ENCODE measurements around the gene ADGRF1.

DNA sequence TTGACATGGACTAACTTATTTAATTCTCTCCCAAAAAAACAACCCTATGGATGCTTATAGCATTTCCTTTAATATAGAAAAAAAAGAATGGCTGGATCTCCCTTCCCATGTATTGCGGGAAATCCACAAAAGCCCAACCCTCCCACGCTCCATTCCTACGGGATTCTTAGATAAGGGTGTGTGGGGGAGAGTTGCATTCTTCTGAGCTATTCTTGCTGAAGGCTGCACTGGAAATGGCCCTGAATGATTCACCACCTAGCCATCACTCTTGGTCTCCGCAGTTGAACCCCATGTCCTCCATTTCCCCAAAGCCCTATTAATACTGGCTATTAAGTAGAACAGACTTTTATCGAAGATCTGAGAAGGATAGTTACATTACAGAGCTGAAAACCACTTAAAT, 78.5 kb downstream of the ADGRF1 start:
- TF ChIP-seq, protein P1, sequence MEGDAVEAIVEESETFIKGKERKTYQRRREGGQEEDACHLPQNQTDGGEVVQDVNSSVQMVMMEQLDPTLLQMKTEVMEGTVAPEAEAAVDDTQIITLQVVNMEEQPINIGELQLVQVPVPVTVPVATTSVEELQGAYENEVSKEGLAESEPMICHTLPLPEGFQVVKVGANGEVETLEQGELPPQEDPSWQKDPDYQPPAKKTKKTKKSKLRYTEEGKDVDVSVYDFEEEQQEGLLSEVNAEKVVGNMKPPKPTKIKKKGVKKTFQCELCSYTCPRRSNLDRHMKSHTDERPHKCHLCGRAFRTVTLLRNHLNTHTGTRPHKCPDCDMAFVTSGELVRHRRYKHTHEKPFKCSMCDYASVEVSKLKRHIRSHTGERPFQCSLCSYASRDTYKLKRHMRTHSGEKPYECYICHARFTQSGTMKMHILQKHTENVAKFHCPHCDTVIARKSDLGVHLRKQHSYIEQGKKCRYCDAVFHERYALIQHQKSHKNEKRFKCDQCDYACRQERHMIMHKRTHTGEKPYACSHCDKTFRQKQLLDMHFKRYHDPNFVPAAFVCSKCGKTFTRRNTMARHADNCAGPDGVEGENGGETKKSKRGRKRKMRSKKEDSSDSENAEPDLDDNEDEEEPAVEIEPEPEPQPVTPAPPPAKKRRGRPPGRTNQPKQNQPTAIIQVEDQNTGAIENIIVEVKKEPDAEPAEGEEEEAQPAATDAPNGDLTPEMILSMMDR (IDR thresholded peaks at IDR 0.05), result no peak
- TF ChIP-seq POLR2AphosphoS5 (IDR thresholded peaks at IDR 0.05), result no peak

Data from esophagus muscularis mucosa (tissue), 3 donors.